Gastroesophageal sphincter (tissue), 4 donors: ENCODE measurements around the gene CD82. TPM values are rescaled to one million over a fixed set of nuclear protein-coding genes. Genes with fewer than 3 reads are reported as not detected.
A peak's percentile ranks its signal among the peaks of the same experiment; 100 is the strongest.

Experiments
- ATAC-seq: fragments of 150-250 bp; one replicate; pipeline ENCODE4 v1.9.1; 2016; ENCODE audit warnings: mild to moderate bottlenecking, moderate library complexity
- H3K27ac ChIP-seq, 4 donors: fragments of 200-600 bp; sonication (generic) in 3 of 4; 1 replicate in 3 of 4; 2 replicates in 1 of 4; pipeline ENCODE4 v1.5.1; 2016 to 2019
- H3K27me3 ChIP-seq: fragments of 200-600 bp; sonication (generic); one replicate; pipeline ENCODE4 v1.5.1; 2019
- H3K36me3 ChIP-seq, 2 donors: fragments of 200-600 bp; sonication (generic); one replicate each; pipeline ENCODE4 v1.5.1; 2019; ENCODE audit warnings: control low read depth in 1 of 2
- H3K4me1 ChIP-seq, 3 donors: fragments of 200-600 bp; sonication (generic); 1 replicate in 2 of 3; 2 replicates in 1 of 3; pipeline ENCODE4 v1.5.1; 2016 to 2019; ENCODE audit warnings: control low read depth in 2 of 3
- H3K4me3 ChIP-seq, 2 donors: fragments of 200-600 bp; sonication (generic); one replicate each; pipeline ENCODE4 v1.5.1; 2019; ENCODE audit warnings: mild to moderate bottlenecking in 1 of 2, moderate library complexity in 1 of 2
- H3K9me3 ChIP-seq, 3 donors: fragments of 200-600 bp; sonication (generic); one replicate each; pipeline ENCODE4 v1.5.1; 2017 to 2019; ENCODE audit warnings: control low read depth in 2 of 3
- EP300 ChIP-seq: sonication (generic); formaldehyde crosslinking; IDR thresholded peaks from one replicate; pipeline ENCODE4 v1.6.1; 2017; ENCODE audit warnings: antibody characterized with exemption, mild to moderate bottlenecking
- POLR2A ChIP-seq, 2 donors: fragments of 450-650 bp; IDR thresholded peaks; one replicate each; pipeline ENCODE4 v1.6.1; 2017; ENCODE audit warnings: antibody characterized with exemption in 2 of 2, mild to moderate bottlenecking in 2 of 2, moderate library complexity in 1 of 2
- POLR2AphosphoS5 ChIP-seq: sonication (generic); formaldehyde crosslinking; IDR thresholded peaks from one replicate; pipeline ENCODE4 v1.6.1; 2017; ENCODE audit warnings: antibody characterized with exemption
- WGBS, 2 donors: methylation state at CpG; one replicate each; pipeline ENCODE4 v1.1.5; 2018; ENCODE audit warnings: low coverage in 1 of 2; 5-methylcytosine and 5-hydroxymethylcytosine counted together
- total RNA-seq, 4 donors: library from RNA; depleted of rRNA; stranded (reverse); fragments of >200 nt; gene quantifications; one replicate each; pipeline ENCODE4 v1.1.0, GENCODE V29; 2016
- TF ChIP-seq, protein P1 (sequence below), 4 experiments: fragments of 200-600 bp in 2 of 4; fragments of 450-650 bp in 2 of 4; sonication (generic) in 1 of 4; IDR thresholded peaks; one replicate each; pipeline ENCODE4 v1.5.1; 2017 to 2019; ENCODE audit warnings: antibody characterized with exemption in 4 of 4, mild to moderate bottlenecking in 2 of 4, moderate library complexity in 2 of 4

CD82 gene
- total RNA-seq, 4 donors from 2014 or later: 12.7 to 24.0 (median 19.1) TPM

GRCh38 chr11:44597358-44598012 lies 32.0 kb downstream of the CD82 start:
- ATAC-seq: no peak
- Histone ChIP-seq H3K36me3 (peaks cover 0 to 16% of the 10 kb centered on the region in 2 donors), H3K4me3 (no peak overlapping the region), H3K9me3 (no peaks in the 10 kb centered on the region), H3K27ac (peak overlapping the region in 2 of 4 donors; percentile 24 to 75), H3K27me3 (no peaks in the 10 kb centered on the region), H3K4me1 (peaks cover 0 to 72% (median 25%) of the 10 kb centered on the region in 3 donors)
- TF ChIP-seq, protein P1, sequence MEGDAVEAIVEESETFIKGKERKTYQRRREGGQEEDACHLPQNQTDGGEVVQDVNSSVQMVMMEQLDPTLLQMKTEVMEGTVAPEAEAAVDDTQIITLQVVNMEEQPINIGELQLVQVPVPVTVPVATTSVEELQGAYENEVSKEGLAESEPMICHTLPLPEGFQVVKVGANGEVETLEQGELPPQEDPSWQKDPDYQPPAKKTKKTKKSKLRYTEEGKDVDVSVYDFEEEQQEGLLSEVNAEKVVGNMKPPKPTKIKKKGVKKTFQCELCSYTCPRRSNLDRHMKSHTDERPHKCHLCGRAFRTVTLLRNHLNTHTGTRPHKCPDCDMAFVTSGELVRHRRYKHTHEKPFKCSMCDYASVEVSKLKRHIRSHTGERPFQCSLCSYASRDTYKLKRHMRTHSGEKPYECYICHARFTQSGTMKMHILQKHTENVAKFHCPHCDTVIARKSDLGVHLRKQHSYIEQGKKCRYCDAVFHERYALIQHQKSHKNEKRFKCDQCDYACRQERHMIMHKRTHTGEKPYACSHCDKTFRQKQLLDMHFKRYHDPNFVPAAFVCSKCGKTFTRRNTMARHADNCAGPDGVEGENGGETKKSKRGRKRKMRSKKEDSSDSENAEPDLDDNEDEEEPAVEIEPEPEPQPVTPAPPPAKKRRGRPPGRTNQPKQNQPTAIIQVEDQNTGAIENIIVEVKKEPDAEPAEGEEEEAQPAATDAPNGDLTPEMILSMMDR (IDR thresholded peaks at IDR 0.05): no peak
- TF ChIP-seq EP300 (no peak), POLR2A (IDR thresholded peaks at IDR 0.05) (no peak), POLR2AphosphoS5 (no peak)
- no CpG with 5 or more reads among the region's 5 CpGs for WGBS, 2 donors

DNA sequence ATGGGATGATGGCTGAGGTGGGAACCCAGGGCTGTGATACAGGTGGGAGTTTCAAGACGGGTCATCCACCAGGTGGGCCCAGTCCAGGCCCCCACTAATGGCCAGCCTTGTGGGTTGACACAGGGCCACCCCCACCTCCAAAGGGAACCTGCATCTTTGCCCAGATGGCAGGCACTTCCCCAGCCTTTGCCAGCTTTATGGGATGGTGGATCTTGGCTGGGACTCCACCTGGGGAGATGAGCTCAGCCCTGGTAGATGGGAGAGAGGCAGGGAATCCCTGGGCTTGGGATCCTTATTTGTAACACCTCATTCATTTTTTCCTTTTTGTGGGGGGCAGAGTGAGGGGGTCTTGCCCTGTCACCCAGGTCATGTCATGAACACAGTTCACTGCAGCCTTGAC lies 33.4 kb downstream of the CD82 start:
- H3K4me3 ChIP-seq: no peak overlapping the region
- TF ChIP-seq POLR2A (IDR thresholded peaks at IDR 0.05): no peak
- no peak for TF ChIP-seq POLR2AphosphoS5
- TF ChIP-seq EP300: no peak
- TF ChIP-seq, protein P1 (IDR thresholded peaks at IDR 0.05): no peak
- no peaks in the 10 kb centered on the region for H3K27me3 ChIP-seq
- ATAC-seq: no peak
- no peak overlapping the region for H3K27ac ChIP-seq
- no peaks in the 10 kb centered on the region for H3K9me3 ChIP-seq
- no CpG with 5 or more reads among the region's 1 CpG for WGBS, 2 donors
- peaks cover 0 to 21% of the 10 kb centered on the region in 2 donors for H3K36me3 ChIP-seq
- peaks cover 0 to 74% (median 23%) of the 10 kb centered on the region in 3 donors for H3K4me1 ChIP-seq

GRCh38 chr11:44600261-44600660 lies 34.8 kb downstream of the CD82 start:
- 90% methylated on average over 2 of the region's 7 CpGs; no CpG with 5 or more reads in 1 of the 2 donors for WGBS, 2 donors
- Histone ChIP-seq H3K4me3 (no peak overlapping the region), H3K9me3 (no peaks in the 10 kb centered on the region), H3K4me1 (peaks cover 0 to 64% (median 23%) of the 10 kb centered on the region in 3 donors), H3K27me3 (no peaks in the 10 kb centered on the region), H3K36me3 (peaks cover 0 to 36% of the 10 kb centered on the region in 2 donors), H3K27ac (peak overlapping the region in 1 of 4 donors; percentile 12)
- ATAC-seq: no peak
- TF ChIP-seq, protein P1 (IDR thresholded peaks at IDR 0.05): no peak
- TF ChIP-seq POLR2A (IDR thresholded peaks at IDR 0.05) (no peak), EP300 (no peak), POLR2AphosphoS5 (no peak)

GRCh38 chr11:44600839-44601383 lies 35.4 kb downstream of the CD82 start:
- Histone ChIP-seq H3K27me3 (no peaks in the 10 kb centered on the region), H3K27ac (no peak overlapping the region), H3K4me3 (no peak overlapping the region), H3K4me1 (peaks cover 0 to 58% (median 19%) of the 10 kb centered on the region in 3 donors), H3K36me3 (peaks cover 0 to 42% of the 10 kb centered on the region in 2 donors), H3K9me3 (no peaks in the 10 kb centered on the region)
- no peak for ATAC-seq
- 33 to 100% methylated on average over 1 of the region's 10 CpGs for WGBS, 2 donors
- TF ChIP-seq, protein P1 (IDR thresholded peaks at IDR 0.05): no peak
- no peak for TF ChIP-seq POLR2AphosphoS5
- TF ChIP-seq POLR2A (IDR thresholded peaks at IDR 0.05): no peak
- no peak for TF ChIP-seq EP300
